Effector memory CD4-positive, alpha-beta T cell (primary cell): ENCODE measurements around the gene SAMM50.

Experiments
- DNase-seq, 3 donors: peaks; one replicate each; pipeline ENCODE4 v3.0.0-alpha.2; 2020
- H3K27ac ChIP-seq: 2 replicates; pipeline ENCODE4 v1.7.0; 2013; ENCODE audit warnings: mild to moderate bottlenecking, low read length, moderate library complexity; ENCODE audit not compliant: insufficient read depth, poor library complexity, severe bottlenecking
- H3K27me3 ChIP-seq: replicated peaks from 2 replicates; pipeline ENCODE4 v1.7.0; 2013; ENCODE audit warnings: mild to moderate bottlenecking, low read length; ENCODE audit not compliant: insufficient read depth, control insufficient read depth, poor library complexity, severe bottlenecking
- H3K36me3 ChIP-seq: 2 replicates; pipeline ENCODE4 v1.7.0; 2013; ENCODE audit warnings: mild to moderate bottlenecking, low read length, moderate library complexity; ENCODE audit not compliant: control insufficient read depth, insufficient read depth
- H3K4me1 ChIP-seq: 2 replicates; pipeline ENCODE4 v1.7.0; 2013; ENCODE audit warnings: low read length, mild to moderate bottlenecking; ENCODE audit not compliant: control insufficient read depth, insufficient read depth, poor library complexity, severe bottlenecking
- H3K4me3 ChIP-seq: 2 replicates; pipeline ENCODE4 v1.7.0; 2013; ENCODE audit warnings: low read length, low read depth, mild to moderate bottlenecking; ENCODE audit not compliant: insufficient read depth, poor library complexity, severe bottlenecking
- H3K9me3 ChIP-seq: 2 replicates; pipeline ENCODE4 v1.7.0; 2013; ENCODE audit warnings: mild to moderate bottlenecking, low read length, moderate library complexity; ENCODE audit not compliant: control insufficient read depth

The SAMM50 gene

GRCh38 chr22:44033287-44033686 is 78.0 kb downstream of the SAMM50 start:
- Histone ChIP-seq H3K4me1 (peaks cover 10% of the 10 kb centered on the region), H3K27me3 (no peaks in the 10 kb centered on the region), H3K4me3 (no peak overlapping the region), H3K9me3 (no peaks in the 10 kb centered on the region), H3K36me3 (no peaks in the 10 kb centered on the region), H3K27ac (no peak overlapping the region)
- DNase-seq = no peak

GRCh38 chr22:44033694-44034093 is 78.5 kb downstream of the SAMM50 start:
- no peak overlapping the region for H3K4me3 ChIP-seq
- no peaks in the 10 kb centered on the region for H3K27me3 ChIP-seq
- H3K27ac ChIP-seq = no peak overlapping the region
- no peaks in the 10 kb centered on the region for H3K36me3 ChIP-seq
- no peaks in the 10 kb centered on the region for H3K9me3 ChIP-seq
- peaks cover 10% of the 10 kb centered on the region for H3K4me1 ChIP-seq
- DNase-seq = no peak

GRCh38 chr22:44037519-44038375 is 82.5 kb downstream of the SAMM50 start:
- Histone ChIP-seq H3K9me3 (no peaks in the 10 kb centered on the region), H3K36me3 (no peaks in the 10 kb centered on the region), H3K27me3 (no peaks in the 10 kb centered on the region), H3K4me1 (no peaks in the 10 kb centered on the region), H3K4me3 (no peak overlapping the region), H3K27ac (no peak overlapping the region)
- DNase-seq = no peak

- no peaks in the 10 kb centered on the region for H3K4me1 ChIP-seq
Measured at GRCh38 chr22:44039566-44040171, 84.4 kb downstream of the SAMM50 start.

GRCh38 chr22:44042249-44043218 is 87.3 kb downstream of the SAMM50 start:
- Histone ChIP-seq H3K27ac (no peak overlapping the region), H3K9me3 (no peaks in the 10 kb centered on the region)

More at GRCh38 chr22:44039566-44040171, 84.4 kb downstream of the SAMM50 start:
- Histone ChIP-seq H3K9me3 (no peaks in the 10 kb centered on the region), H3K27me3 (no peaks in the 10 kb centered on the region), H3K27ac (no peak overlapping the region), H3K36me3 (no peaks in the 10 kb centered on the region), H3K4me3 (no peak overlapping the region)
- no peak for DNase-seq

GRCh38 chr22:44045145-44045544 is 89.9 kb downstream of the SAMM50 start:
- H3K4me3 ChIP-seq = no peak overlapping the region
- no peaks in the 10 kb centered on the region for H3K36me3 ChIP-seq
- no peaks in the 10 kb centered on the region for H3K4me1 ChIP-seq
- DNase-seq = no peak
- H3K9me3 ChIP-seq = no peaks in the 10 kb centered on the region
- H3K27ac ChIP-seq = no peak overlapping the region
- no peaks in the 10 kb centered on the region for H3K27me3 ChIP-seq

More at GRCh38 chr22:44042249-44043218, 87.3 kb downstream of the SAMM50 start:
- Histone ChIP-seq H3K4me1 (no peaks in the 10 kb centered on the region), H3K36me3 (no peaks in the 10 kb centered on the region), H3K4me3 (no peak overlapping the region), H3K27me3 (no peaks in the 10 kb centered on the region)
- no peak for DNase-seq
